Measurements from ENCODE around the gene ELP1. TPM values are rescaled to one million over a fixed set of nuclear protein-coding genes. Genes with fewer than 3 reads are reported as not detected.

Gene ELP1
- total and polyA plus RNA-seq, 2 donors (not counting 3 experiments of a cell fraction or from before 2014, with no cell fraction given) = 12.6 to 21.8 TPM

GRCh38 chr9:108882052-108882888, 51.7 kb downstream of the ELP1 start:
- Histone ChIP-seq H3K36me3 (ENCODE audit: control insufficient read depth in 2 of 2, extremely low read depth in 1 of 2, insufficient read depth in 2 of 2, low read length in 2 of 2) (peaks cover 9 to 11% of the 10 kb centered on the region in 2 experiments), H3K4me1 (ENCODE audit: control insufficient read depth, extremely low read depth, insufficient read depth, low read length) (peaks cover 3% of the 10 kb centered on the region), H3K79me2 (ENCODE audit: control insufficient read depth, insufficient read depth, low read length) (no peaks in the 10 kb centered on the region), H3K4me3 (replicated peaks in 1 of 3; ENCODE audit: insufficient read depth in 1 of 3, low read depth in 1 of 3, low read length in 3 of 3) (no peak overlapping the region), H2AFZ (ENCODE audit: low read depth, low read length) (no peak overlapping the region), H3K9me3 (replicated peaks; ENCODE audit: control insufficient read depth, insufficient read depth, low read length) (no peaks in the 10 kb centered on the region), H3K9ac (replicated peaks; ENCODE audit: extremely low read depth, insufficient read depth, low read length) (no peak overlapping the region), H3K27me3 (ENCODE audit: control insufficient read depth in 2 of 2, insufficient read depth in 2 of 2, low read length in 2 of 2) (no peaks in the 10 kb centered on the region), H3K4me2 (ENCODE audit: insufficient read depth, low read length) (no peak overlapping the region), H3K27ac (ENCODE audit: insufficient read depth, low read depth, low read length) (no peak overlapping the region), H4K20me1 (replicated peaks; ENCODE audit: control insufficient read depth, extremely low read depth, insufficient read depth, low read length) (no peaks in the 10 kb centered on the region), H3K9me1 (replicated peaks; ENCODE audit: control insufficient read depth, extremely low read depth, insufficient read depth, low read length) (no peaks in the 10 kb centered on the region)
- dilution Hi-C loops (cut with MboI; ENCODE audit: extremely low pct_ligation_motif_present, low sequenced_read_pairs) (no loop called here), intact Hi-C loops (cut with micrococcal nuclease) (no loop called here)
- ChIA-PET CTCF (interaction anchor here (0.7 to 1.1 kb wide), 2 partner anchors 72 to 276 kb away, joined by 3 read pairs; no protein-coding TSS in a partner anchor), POLR2A (no interaction called here)
- FAIRE-seq = no peak
- no peak for TF ChIP-seq MAX (IDR thresholded peaks at IDR 0.05; ENCODE audit: insufficient read depth, insufficient read length)
- TF ChIP-seq POLR2A (IDR thresholded peaks at IDR 0.05; ENCODE audit: low read depth, low read length) = no peak
- TF ChIP-seq MYC (IDR thresholded peaks at IDR 0.05; ENCODE audit: low read depth, low read length) = no peak
- TF ChIP-seq JUN (IDR thresholded peaks at IDR 0.05; ENCODE audit: borderline replicate concordance, insufficient read depth, insufficient read length, low read depth) = no peak
- no peak for TF ChIP-seq CTCF (IDR thresholded peaks at IDR 0.05; ENCODE audit: extremely low read depth in 1 of 2, insufficient read depth in 1 of 2, low read depth in 1 of 2, low read length in 2 of 2)
- TF ChIP-seq FOS (IDR thresholded peaks at IDR 0.05; ENCODE audit: borderline replicate concordance, insufficient read depth, low read length) = no peak
- no peak for TF ChIP-seq EZH2 (IDR thresholded peaks at IDR 0.05; ENCODE audit: borderline replicate concordance, low read depth, low read length, severe bottlenecking)
- no peak for TF ChIP-seq POLR2AphosphoS5 (IDR thresholded peaks at IDR 0.05; ENCODE audit: insufficient read depth, low read depth, low read length)
- no peak for TF ChIP-seq GATA2 (IDR thresholded peaks at IDR 0.05; ENCODE audit: insufficient read depth, insufficient read length, low read depth, low read length)
- no peak for DNase-seq (ENCODE audit: low read depth, low spot score)
- BruUV-seq (replicated peaks) = no TSS peak

Data from endothelial cell of umbilical vein (primary cell).